HCT116 (cell line): ENCODE data around the gene LRRC7. TPM values are rescaled to one million over a fixed set of nuclear protein-coding genes. Genes with fewer than 3 reads are reported as not detected.

Experiments used
- ATAC-seq: fragments of 200-7000 bp; cut with Tn5 transposase; 2 replicates; pipeline ENCODE4 v1.9.1; 2020; ENCODE audit warnings: mild to moderate bottlenecking, moderate library complexity
- BruUV-seq: library from RNA; stranded (reverse); fragments of 400-500 nt; replicated peaks from 2 replicates; lab custom pipeline; 2021; lab: Mats Ljungman, UMichigan
- CTCF ChIA-PET: fragments of 300-600 bp; sonication (Branson Sonifier 250); formaldehyde crosslinking; loops from one replicate; lab custom pipeline; 2021; ENCODE audit warnings: antibody characterized with exemption; lab: Charles Lee
- POLR2A ChIA-PET: fragments of 300-600, 350-600 bp; sonication (Branson Sonifier 250); formaldehyde crosslinking; loops from one replicate; lab custom pipeline; 2021; ENCODE audit warnings: antibody characterized with exemption; lab: Charles Lee
- RAD21 ChIA-PET, 2 experiments: fragments of 300-600 bp; sonication (Branson Sonifier 250); formaldehyde crosslinking; loops; one replicate each; lab custom pipeline; 2023; ENCODE audit warnings: low total read pairs in 2 of 2; ENCODE audit not compliant: uncharacterized antibody in 2 of 2, unreplicated experiment in 2 of 2, low non-redundant PET in 1 of 2; lab: Charles Lee
- DNase-seq: peaks from one replicate; pipeline ENCODE4 v3.0.0-alpha.2; 2010; ENCODE audit warnings: low read depth, low spot score
- H2AFZ ChIP-seq: fragments of 200-600 bp; shearing (Covaris generic), sonication (generic); 2 replicates; pipeline ENCODE4 v1.6.1; 2017; ENCODE audit warnings: low read depth, mixed run types, mixed read lengths, antibody characterized with exemption, low read length; ENCODE audit not compliant: poor library complexity, severe bottlenecking
- H3K27ac ChIP-seq: 2 replicates; pipeline ENCODE4 v1.5.1; 2012; ENCODE audit warnings: low read depth, low read length
- H3K27me3 ChIP-seq: fragments of 200-600 bp; sonication (generic); 2 replicates; pipeline ENCODE4 v1.6.1; 2016; ENCODE audit warnings: mixed run types, low read length, mixed read lengths; ENCODE audit not compliant: insufficient read depth
- H3K36me3 ChIP-seq, 2 experiments: fragments of 200-500 bp in 1 of 2; fragments of 200-600 bp in 1 of 2; sonication (Bioruptor generic) in 1 of 2; sonication (generic) in 1 of 2; 2 replicates each; pipeline versions ENCODE4 v1.5.1 to v1.6.1; 2014 to 2016; ENCODE audit warnings: low read length in 2 of 2, inconsistent platforms in 1 of 2, mixed read lengths in 1 of 2, mixed run types in 1 of 2; ENCODE audit not compliant: insufficient read depth in 2 of 2, control insufficient read depth in 1 of 2
- H3K4me1 ChIP-seq, 2 experiments: fragments of 200-600 bp in 1 of 2; sonication (generic) in 1 of 2; 2 replicates each; pipeline versions ENCODE4 v1.5.1 to v1.6.1; 2012 to 2017; ENCODE audit warnings: low read length in 2 of 2, inconsistent platforms in 1 of 2, mild to moderate bottlenecking in 1 of 2, mixed read lengths in 1 of 2, mixed run types in 1 of 2, moderate library complexity in 1 of 2; ENCODE audit not compliant: insufficient read depth in 2 of 2, control insufficient read depth in 1 of 2
- H3K4me2 ChIP-seq: fragments of 200-600 bp; sonication (generic); 2 replicates; pipeline ENCODE4 v1.6.1; 2017; ENCODE audit warnings: mixed run types, low read length, mixed read lengths
- H3K4me3 ChIP-seq, 2 experiments: fragments of 200-600 bp in 1 of 2; sonication (generic) in 1 of 2; replicated peaks in 1 of 2; 2 replicates each; pipeline ENCODE4 v1.5.1; 2011 to 2016; ENCODE audit warnings: low read length in 2 of 2, control low read depth in 1 of 2, low read depth in 1 of 2, mild to moderate bottlenecking in 1 of 2, mixed read lengths in 1 of 2, mixed run types in 1 of 2
- H3K79me2 ChIP-seq: fragments of 200-600 bp; sonication (generic); 2 replicates; pipeline ENCODE4 v1.6.1; 2017; ENCODE audit warnings: mild to moderate bottlenecking, mixed run types, low read length, moderate library complexity, mixed read lengths; ENCODE audit not compliant: insufficient read depth
- H3K9ac ChIP-seq: fragments of 200-600 bp; sonication (generic); 2 replicates; pipeline ENCODE4 v1.6.1; 2016; ENCODE audit warnings: low read length, mixed read lengths
- H3K9me2 ChIP-seq: fragments of 200-600 bp; sonication (generic), shearing (Covaris generic); 2 replicates; pipeline ENCODE4 v1.6.1; 2017; ENCODE audit warnings: mixed run types, mild to moderate bottlenecking, moderate library complexity; ENCODE audit not compliant: insufficient read depth
- H3K9me3 ChIP-seq, 2 experiments: fragments of 200-500 bp in 1 of 2; fragments of 200-600 bp in 1 of 2; sonication (Bioruptor generic) in 1 of 2; sonication (generic) in 1 of 2; 2 replicates each; pipeline ENCODE4 v1.6.1; 2014 to 2017; ENCODE audit warnings: low read length in 2 of 2, mixed read lengths in 2 of 2, inconsistent platforms in 1 of 2, low read depth in 1 of 2, mild to moderate bottlenecking in 1 of 2, mixed run types in 1 of 2, moderate library complexity in 1 of 2; ENCODE audit not compliant: control insufficient read depth in 1 of 2, insufficient read depth in 1 of 2
- H4K20me1 ChIP-seq: fragments of 200-600 bp; sonication (generic), shearing (Covaris generic); 2 replicates; pipeline ENCODE4 v1.6.1; 2017; ENCODE audit warnings: mixed run types, mild to moderate bottlenecking, moderate library complexity; ENCODE audit not compliant: insufficient read depth
- CBX3 ChIP-seq: IDR thresholded peaks from 2 replicates; pipeline ENCODE4 v1.6.1; 2012; ENCODE audit warnings: low read depth
- EGR1 ChIP-seq: IDR thresholded peaks from 2 replicates; pipeline ENCODE4 v1.6.1; 2012; ENCODE audit warnings: low read depth
- EZH2 ChIP-seq: fragments of 200-600 bp; sonication (generic); IDR thresholded peaks from 2 replicates; pipeline ENCODE4 v1.6.1; 2017; ENCODE audit warnings: antibody characterized with exemption, mixed run types
- EZH2phosphoT487 ChIP-seq: fragments of 200-600 bp; IDR thresholded peaks from 2 replicates; pipeline ENCODE4 v1.6.1; 2018; ENCODE audit warnings: antibody characterized with exemption, borderline replicate concordance
- FOSL1 ChIP-seq: IDR thresholded peaks from 2 replicates; pipeline ENCODE4 v1.6.1; 2012; ENCODE audit warnings: low read depth
- POLR2A ChIP-seq: IDR thresholded peaks from 2 replicates; pipeline ENCODE4 v1.7.0; 2011; ENCODE audit warnings: borderline replicate concordance; ENCODE audit not compliant: insufficient read depth, insufficient read length; ENCODE audit errors: extremely low read depth
- POLR2AphosphoS5 ChIP-seq: IDR thresholded peaks from 2 replicates; pipeline ENCODE4 v1.6.1; 2011; ENCODE audit warnings: mild to moderate bottlenecking, low read depth, low read length, moderate library complexity
- SIN3A ChIP-seq: IDR thresholded peaks from 2 replicates; pipeline ENCODE4 v1.6.1; 2012; ENCODE audit warnings: low read depth
- SP1 ChIP-seq: IDR thresholded peaks from 2 replicates; pipeline ENCODE4 v1.6.1; 2012; ENCODE audit warnings: low read depth
- SRF ChIP-seq: IDR thresholded peaks from 2 replicates; pipeline ENCODE4 v1.6.1; 2012; ENCODE audit warnings: low read depth
- TCF7L2 ChIP-seq: IDR thresholded peaks from 2 replicates; pipeline ENCODE4 v1.7.0; 2011; ENCODE audit warnings: borderline replicate concordance, inconsistent platforms; ENCODE audit not compliant: insufficient read depth, insufficient read length; ENCODE audit errors: extremely low read depth
- YY1 ChIP-seq: IDR thresholded peaks from 2 replicates; pipeline ENCODE4 v1.6.1; 2011; ENCODE audit warnings: low read length, low read depth, moderate library complexity, mild to moderate bottlenecking; ENCODE audit not compliant: insufficient replicate concordance; ENCODE audit errors: extremely low read depth
- ZBTB33 ChIP-seq: IDR thresholded peaks from 2 replicates; pipeline ENCODE4 v1.6.1; 2011; ENCODE audit warnings: mild to moderate bottlenecking, low read length, moderate library complexity; ENCODE audit not compliant: insufficient replicate concordance; ENCODE audit errors: extremely low read depth
- ZNF274 ChIP-seq: fragments of 200-500 bp; sonication (Bioruptor generic); IDR thresholded peaks from 2 replicates; pipeline ENCODE4 v1.6.1; 2014; ENCODE audit warnings: mild to moderate bottlenecking, low read depth, low read length, inconsistent platforms
- intact Hi-C: fragments of 100-400 bp; cut with micrococcal nuclease; formaldehyde crosslinking; loops from 2 replicates; pipeline ENCODE4 v1.10.0; 2022
- total RNA-seq: library from RNA; stranded (reverse); gene quantifications from one replicate; pipeline ENCODE4 v1.2.1, GENCODE V29; 2021; ENCODE audit not compliant: unreplicated experiment
- TF ChIP-seq, protein P1 (sequence below), 3 experiments: fragments of 200-600 bp in 1 of 3; sonication (generic) in 1 of 3; IDR thresholded peaks in 2 of 3; conservative IDR thresholded peaks in 1 of 3; 2 replicates each; pipeline ENCODE4 v1.5.1; 2012 to 2017; ENCODE audit warnings: low read depth in 2 of 3, low read length in 2 of 3, antibody characterized with exemption in 1 of 3, borderline replicate concordance in 1 of 3, control low read depth in 1 of 3, mild to moderate bottlenecking in 1 of 3, mixed read lengths in 1 of 3, mixed run types in 1 of 3, moderate library complexity in 1 of 3; ENCODE audit not compliant: insufficient read depth in 1 of 3
- TF ChIP-seq, protein P2 (sequence below): IDR thresholded peaks from 2 replicates; pipeline ENCODE4 v1.6.1; 2012

LRRC7 gene
- total RNA-seq, 1 experiment from 2014 or later, result not detected

- TF ChIP-seq ZNF274 (no peak), EGR1 (no peak)
- TF ChIP-seq, protein P1, sequence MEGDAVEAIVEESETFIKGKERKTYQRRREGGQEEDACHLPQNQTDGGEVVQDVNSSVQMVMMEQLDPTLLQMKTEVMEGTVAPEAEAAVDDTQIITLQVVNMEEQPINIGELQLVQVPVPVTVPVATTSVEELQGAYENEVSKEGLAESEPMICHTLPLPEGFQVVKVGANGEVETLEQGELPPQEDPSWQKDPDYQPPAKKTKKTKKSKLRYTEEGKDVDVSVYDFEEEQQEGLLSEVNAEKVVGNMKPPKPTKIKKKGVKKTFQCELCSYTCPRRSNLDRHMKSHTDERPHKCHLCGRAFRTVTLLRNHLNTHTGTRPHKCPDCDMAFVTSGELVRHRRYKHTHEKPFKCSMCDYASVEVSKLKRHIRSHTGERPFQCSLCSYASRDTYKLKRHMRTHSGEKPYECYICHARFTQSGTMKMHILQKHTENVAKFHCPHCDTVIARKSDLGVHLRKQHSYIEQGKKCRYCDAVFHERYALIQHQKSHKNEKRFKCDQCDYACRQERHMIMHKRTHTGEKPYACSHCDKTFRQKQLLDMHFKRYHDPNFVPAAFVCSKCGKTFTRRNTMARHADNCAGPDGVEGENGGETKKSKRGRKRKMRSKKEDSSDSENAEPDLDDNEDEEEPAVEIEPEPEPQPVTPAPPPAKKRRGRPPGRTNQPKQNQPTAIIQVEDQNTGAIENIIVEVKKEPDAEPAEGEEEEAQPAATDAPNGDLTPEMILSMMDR (IDR thresholded peaks at IDR 0.05 in 2 of 3, conservative IDR thresholded peaks at IDR 0.05 in 1 of 3; ENCODE audit: borderline replicate concordance in 1 of 3, insufficient read depth in 1 of 3, low read depth in 2 of 3, low read length in 2 of 3), result no peak
- ChIA-PET CTCF (no interaction called here), RAD21 (no interaction called here), POLR2A (no interaction called here)
- BruUV-seq, result no TSS peak
- DNase-seq (no peak), ATAC-seq (no peak)
- Histone ChIP-seq H3K27ac (no peak overlapping the region), H3K9ac (no peak overlapping the region), H3K9me2 (no peaks in the 10 kb centered on the region), H3K79me2 (no peaks in the 10 kb centered on the region), H3K27me3 (peaks cover 18% of the 10 kb centered on the region), H2AFZ (no peak overlapping the region), H3K9me3 (no peaks in the 10 kb centered on the region), H3K4me1 (no peaks in the 10 kb centered on the region), H3K36me3 (no peaks in the 10 kb centered on the region), H3K4me3 (no peak overlapping the region), H3K4me2 (no peak overlapping the region), H4K20me1 (no peaks in the 10 kb centered on the region)
- intact Hi-C loops, result no loop called here
Measured at GRCh38 chr1:69662321-69662720, 94.6 kb downstream of the LRRC7 start.

DNA sequence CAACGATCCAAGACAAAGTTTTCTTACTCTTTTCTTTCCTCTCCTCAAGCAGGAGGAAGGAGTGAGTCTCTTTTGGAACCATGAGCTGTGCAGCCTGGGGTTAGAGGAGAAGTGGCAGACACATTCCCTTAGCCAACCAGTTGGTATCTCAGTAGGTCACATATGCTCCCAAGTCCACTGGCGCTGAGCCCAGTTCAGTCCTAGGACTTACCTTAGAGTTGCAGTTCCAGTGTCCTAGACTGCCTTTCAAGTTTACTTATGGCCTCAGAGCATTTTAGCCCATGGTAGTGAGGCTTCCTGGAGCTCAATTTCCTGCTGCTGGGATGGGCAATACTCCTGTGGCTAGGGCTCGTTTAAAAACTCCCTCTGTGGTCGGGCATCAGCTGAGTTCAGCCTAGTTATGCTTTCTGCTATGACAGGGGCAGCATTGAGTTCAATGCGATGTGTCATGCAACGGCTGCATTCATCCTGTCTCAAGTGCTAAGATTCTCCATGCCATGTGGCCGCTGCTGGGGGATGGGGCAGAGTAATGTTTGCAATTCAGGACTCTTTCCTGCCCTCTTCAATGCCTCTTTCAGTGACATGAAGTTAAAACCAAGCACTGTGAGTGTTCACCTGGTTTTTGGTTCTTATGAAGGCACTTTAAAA lies 103.8 kb downstream of the LRRC7 start:
- ATAC-seq (no peak), DNase-seq (no peak)
- Histone ChIP-seq H3K27ac (no peak overlapping the region), H3K4me1 (no peaks in the 10 kb centered on the region), H3K27me3 (no peaks in the 10 kb centered on the region), H3K9ac (no peak overlapping the region), H3K79me2 (no peaks in the 10 kb centered on the region), H3K9me2 (no peaks in the 10 kb centered on the region), H3K36me3 (no peaks in the 10 kb centered on the region), H3K9me3 (no peaks in the 10 kb centered on the region), H4K20me1 (no peaks in the 10 kb centered on the region), H3K4me2 (no peak overlapping the region), H3K4me3 (no peak overlapping the region), H2AFZ (no peak overlapping the region)
- no TSS peak for BruUV-seq
- ChIA-PET RAD21 (no interaction called here), CTCF (no interaction called here), POLR2A (no interaction called here)
- intact Hi-C loops, result no loop called here
- TF ChIP-seq SRF (no peak), CBX3 (no peak), TCF7L2 (no peak), YY1 (no peak), EZH2phosphoT487 (no peak), POLR2AphosphoS5 (no peak), POLR2A (no peak), EZH2 (no peak), FOSL1 (no peak), ZBTB33 (no peak), ZNF274 (no peak), SIN3A (no peak), SP1 (no peak)
- TF ChIP-seq, protein P2, sequence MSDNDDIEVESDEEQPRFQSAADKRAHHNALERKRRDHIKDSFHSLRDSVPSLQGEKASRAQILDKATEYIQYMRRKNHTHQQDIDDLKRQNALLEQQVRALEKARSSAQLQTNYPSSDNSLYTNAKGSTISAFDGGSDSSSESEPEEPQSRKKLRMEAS, result no peak
